OCI-LY1 (cell line): ENCODE results near the gene C1orf216.

ENCODE experiments used
- H2AFZ ChIP-seq: fragments of 200-600 bp; sonication (generic), shearing (Covaris generic); 2 replicates; pipeline ENCODE4 v1.6.0; 2014; ENCODE audit warnings: antibody characterized with exemption, mild to moderate bottlenecking, low read length
- H3F3A ChIP-seq: fragments of 200-600 bp; sonication (generic), shearing (Covaris generic); 2 replicates; pipeline ENCODE4 v1.6.0; 2014; ENCODE audit warnings: mild to moderate bottlenecking, antibody characterized with exemption, low read length, moderate library complexity; ENCODE audit not compliant: insufficient read depth
- H3K27ac ChIP-seq: fragments of 200-600 bp; sonication (generic); 2 replicates; pipeline ENCODE4 v1.5.1; 2014; ENCODE audit warnings: low read length, mixed run types, mild to moderate bottlenecking, low read depth; ENCODE audit not compliant: poor library complexity, severe bottlenecking
- H3K27me3 ChIP-seq: fragments of 200-600 bp; sonication (generic); 2 replicates; pipeline ENCODE4 v1.6.0; 2014; ENCODE audit warnings: antibody characterized with exemption, mild to moderate bottlenecking, low read length, moderate library complexity; ENCODE audit not compliant: insufficient read depth
- H3K36me3 ChIP-seq: fragments of 200-600 bp; sonication (generic); 2 replicates; pipeline ENCODE4 v1.6.1; 2014; ENCODE audit warnings: mild to moderate bottlenecking, antibody characterized with exemption, low read length, moderate library complexity, mixed read lengths; ENCODE audit not compliant: insufficient read depth
- H3K4me1 ChIP-seq: fragments of 200-600 bp; sonication (generic); 2 replicates; pipeline ENCODE4 v1.5.1; 2014; ENCODE audit warnings: mild to moderate bottlenecking, low read length, moderate library complexity; ENCODE audit not compliant: insufficient read depth, severe bottlenecking
- H3K4me2 ChIP-seq: fragments of 200-600 bp; sonication (generic), shearing (Covaris generic); 2 replicates; pipeline ENCODE4 v1.6.1; 2014; ENCODE audit warnings: low read length
- H3K4me3 ChIP-seq: fragments of 200-600 bp; sonication (generic); 2 replicates; pipeline ENCODE4 v1.5.1; 2014; ENCODE audit warnings: low read length, low read depth, mild to moderate bottlenecking, mixed read lengths; ENCODE audit not compliant: poor library complexity, severe bottlenecking
- H3K79me2 ChIP-seq: fragments of 200-600 bp; shearing (Covaris generic); 2 replicates; pipeline ENCODE4 v1.6.1; 2016; ENCODE audit warnings: mixed run types, low read length, mixed read lengths; ENCODE audit not compliant: insufficient read depth
- H3K9ac ChIP-seq: fragments of 200-600 bp; sonication (generic), shearing (Covaris generic); 2 replicates; pipeline ENCODE4 v1.6.1; 2014; ENCODE audit warnings: mild to moderate bottlenecking, low read length, mixed read lengths
- H3K9me2 ChIP-seq: fragments of 200-600 bp; sonication (generic), shearing (Covaris generic); 2 replicates; pipeline ENCODE4 v1.6.1; 2014; ENCODE audit warnings: low read depth, mild to moderate bottlenecking, low read length, mixed read lengths
- H3K9me3 ChIP-seq: fragments of 200-600 bp; shearing (Covaris generic); 2 replicates; pipeline ENCODE4 v1.6.1; 2014; ENCODE audit warnings: low read length, mixed read lengths
- H4K20me1 ChIP-seq: fragments of 200-600 bp; sonication (generic), shearing (Covaris generic); 2 replicates; pipeline ENCODE4 v1.6.0; 2016; ENCODE audit warnings: mild to moderate bottlenecking, low read length; ENCODE audit not compliant: insufficient read depth
- CTCF ChIP-seq: fragments of 200-600 bp; sonication (generic), shearing (Covaris generic); IDR thresholded peaks from 2 replicates; pipeline ENCODE4 v1.5.1; 2017; ENCODE audit warnings: mild to moderate bottlenecking, antibody characterized with exemption, low read length, moderate library complexity, mixed read lengths
- EZH2 ChIP-seq: fragments of 200-600 bp; sonication (generic), shearing (Covaris generic); IDR thresholded peaks from 2 replicates; pipeline ENCODE4 v1.8.0; 2017; ENCODE audit warnings: borderline replicate concordance, mixed run types, mild to moderate bottlenecking, antibody characterized with exemption, low read length, moderate library complexity, mixed read lengths

The C1orf216 gene

GRCh38 chr1:35718492-35719336 is at the start of gene C1orf216:
Gene C1orf216 (minus strand): TSS chr1:35718884. CDS start chr1:35716321, 2,563 bp downstream.
- Histone ChIP-seq H3K4me1 (peaks cover 33% of the 10 kb centered on the region), H3F3A (no peaks in the 10 kb centered on the region), H3K9me2 (no peaks in the 10 kb centered on the region), H3K4me3 (peak within 1 kb of the TSS; percentile 82), H2AFZ (peak within 1 kb of the TSS; percentile 32), H3K36me3 (peaks cover 17% of the 10 kb centered on the region), H4K20me1 (no peaks in the 10 kb centered on the region), H3K9me3 (no peaks in the 10 kb centered on the region), H3K27ac (peak within 1 kb of the TSS; percentile 40), H3K9ac (peak within 1 kb of the TSS; percentile 82), H3K4me2 (peak within 1 kb of the TSS; percentile 75), H3K79me2 (no peaks in the 10 kb centered on the region), H3K27me3 (no peaks in the 10 kb centered on the region)
- no peak for TF ChIP-seq EZH2
- TF ChIP-seq CTCF = no peak

GRCh38 chr1:35764283-35764682 is 45.6 kb upstream of the C1orf216 start:
- peaks cover 39% of the 10 kb centered on the region for H3K79me2 ChIP-seq
- H4K20me1 ChIP-seq = no peaks in the 10 kb centered on the region
- H3K4me3 ChIP-seq = no peak overlapping the region
- peaks cover 69% of the 10 kb centered on the region for H3K36me3 ChIP-seq
- H3K9me3 ChIP-seq = no peaks in the 10 kb centered on the region
- no peak overlapping the region for H3K9ac ChIP-seq
- H3K27ac ChIP-seq = no peak overlapping the region
- no peak overlapping the region for H3K4me2 ChIP-seq
- no peak overlapping the region for H2AFZ ChIP-seq
- H3K27me3 ChIP-seq = no peaks in the 10 kb centered on the region
- TF ChIP-seq EZH2 (no peak), CTCF (no peak)
- H3K4me1 ChIP-seq = peaks cover 36% of the 10 kb centered on the region
- no peaks in the 10 kb centered on the region for H3K9me2 ChIP-seq
- no peaks in the 10 kb centered on the region for H3F3A ChIP-seq

GRCh38 chr1:35763201-35763600 is 44.5 kb upstream of the C1orf216 start:
- no peaks in the 10 kb centered on the region for H3F3A ChIP-seq
- peaks cover 32% of the 10 kb centered on the region for H3K79me2 ChIP-seq
- no peak overlapping the region for H3K4me3 ChIP-seq
- no peak for TF ChIP-seq EZH2
- no peak for TF ChIP-seq CTCF
- H2AFZ ChIP-seq = no peak overlapping the region
- H4K20me1 ChIP-seq = no peaks in the 10 kb centered on the region
- H3K9me2 ChIP-seq = no peaks in the 10 kb centered on the region
- no peak overlapping the region for H3K9ac ChIP-seq
- H3K4me2 ChIP-seq = no peak overlapping the region
- H3K27ac ChIP-seq = no peak overlapping the region
- no peaks in the 10 kb centered on the region for H3K27me3 ChIP-seq
- no peaks in the 10 kb centered on the region for H3K9me3 ChIP-seq
- peaks cover 80% of the 10 kb centered on the region for H3K36me3 ChIP-seq
- H3K4me1 ChIP-seq = peaks cover 30% of the 10 kb centered on the region
